Left hindlimb (tissue), 1 donor: ENCODE results near the gene RCVRN.
"Not testable (repeated sequence)": the region's sequence is repeated elsewhere in the genome, so short reads cannot be mapped to it uniquely, and the experiment has no call there.

ENCODE experiments used
- DNase-seq: peaks from one replicate; pipeline ENCODE4 v3.0.0-alpha.2; 2018

RCVRN gene

DNA sequence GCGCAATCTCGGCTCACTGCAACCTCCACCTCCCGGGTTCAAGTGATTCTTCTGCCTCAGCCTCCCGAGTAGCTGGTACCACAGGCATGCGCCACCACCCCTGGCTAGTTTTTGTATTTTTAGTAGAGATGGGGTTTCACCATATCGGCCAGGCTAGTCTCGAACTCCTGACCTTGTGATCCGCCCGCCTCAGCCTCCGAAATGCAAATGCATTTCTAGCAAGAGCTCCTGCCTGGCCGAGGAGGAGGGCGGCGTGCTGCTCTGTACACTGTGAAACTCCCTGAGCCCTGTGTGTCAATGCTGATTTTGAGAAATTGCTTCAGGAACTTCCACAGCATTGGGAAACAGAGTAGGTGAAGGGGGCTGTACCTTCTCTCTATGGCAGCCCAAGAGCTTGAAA, 16.1 kb upstream of the RCVRN start:
- not testable (repeated sequence) for DNase-seq

DNA sequence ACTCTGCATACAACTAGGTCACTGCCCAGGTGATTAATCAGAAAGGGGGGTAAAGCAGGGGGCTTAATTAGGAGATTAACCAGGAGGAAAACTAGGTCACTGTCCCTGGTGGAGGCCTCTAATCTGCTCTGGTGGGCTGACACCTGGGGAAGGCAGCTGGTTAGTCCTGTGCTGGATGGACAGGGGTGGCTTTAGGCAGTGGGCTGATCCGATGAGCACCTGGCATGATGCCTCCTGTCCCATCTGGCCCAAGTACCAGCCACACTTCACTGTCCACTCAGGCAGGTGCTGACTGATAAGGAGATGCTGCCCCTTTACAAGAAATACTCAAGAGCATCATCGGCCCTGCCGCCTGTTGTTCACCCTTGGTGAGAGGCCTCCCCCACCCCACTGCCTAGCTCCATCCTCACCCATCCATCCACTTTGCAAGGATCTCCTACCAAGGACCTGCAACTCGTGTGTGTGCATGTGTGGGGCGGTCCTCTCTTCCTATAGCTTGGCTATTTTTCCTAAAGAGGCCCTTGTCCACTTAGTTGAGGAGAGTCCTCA, 13.8 kb upstream of the RCVRN start:
- DNase-seq: no peak

DNA sequence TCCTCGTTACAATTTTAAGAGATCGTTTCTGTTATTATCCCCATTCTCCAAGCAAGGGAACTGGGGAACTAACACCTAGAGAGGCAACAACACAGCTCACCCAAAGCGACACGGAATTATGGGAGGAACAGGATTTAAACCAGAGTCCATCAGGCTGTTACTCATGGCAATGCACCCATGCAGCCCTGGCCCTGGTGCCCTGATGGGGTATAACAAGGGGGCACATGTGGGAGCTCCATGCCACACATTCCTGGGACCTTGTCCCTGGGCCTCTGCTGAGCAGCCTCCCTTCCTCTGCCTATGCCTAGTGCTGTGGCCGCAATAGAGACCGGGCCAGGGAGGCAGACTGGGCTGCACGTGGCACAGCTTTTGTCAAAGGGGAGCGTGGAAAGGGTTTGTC, 13.3 kb upstream of the RCVRN start:
- no peak for DNase-seq

DNA sequence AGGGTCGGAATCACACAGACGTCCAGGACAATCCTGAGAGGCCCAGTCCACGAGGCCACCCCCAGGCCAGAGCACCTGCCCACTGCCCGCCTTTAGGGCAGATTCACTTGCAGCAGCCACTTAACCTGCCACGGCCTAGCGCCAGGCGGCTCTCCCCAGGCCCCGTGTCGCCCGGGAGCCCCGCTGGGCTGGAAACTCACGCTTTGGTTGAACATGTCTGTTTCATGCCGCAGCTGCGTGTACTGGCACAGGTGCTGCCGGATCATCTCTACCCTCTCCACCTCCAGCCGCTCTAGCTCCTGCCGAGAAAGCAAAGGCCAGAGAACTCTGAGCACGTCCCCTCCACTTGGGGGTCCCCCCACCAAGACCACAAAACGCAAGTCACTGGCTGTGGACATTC, 12.7 kb upstream of the RCVRN start:
- DNase-seq: no peak

DNA sequence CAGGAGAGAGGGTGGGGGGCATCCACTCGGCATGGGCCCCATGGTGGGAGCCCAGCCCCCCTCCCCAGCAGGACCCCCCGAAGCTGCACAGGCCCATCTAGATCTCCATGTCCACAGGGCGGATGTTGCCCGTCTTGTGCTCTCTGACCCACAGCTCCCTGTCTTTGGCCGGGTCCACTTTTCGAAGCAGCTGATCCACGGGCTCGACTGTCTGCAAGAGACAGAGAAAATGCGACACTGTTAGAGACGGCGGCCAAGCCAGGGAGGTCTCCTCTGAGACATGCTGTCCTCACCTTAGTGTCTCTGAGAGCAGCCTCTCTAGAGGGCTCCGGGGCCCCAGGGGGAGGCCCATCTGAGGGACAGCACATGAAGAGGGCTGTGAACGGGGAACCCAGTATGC, 12.1 kb upstream of the RCVRN start:
- DNase-seq: no peak

DNA sequence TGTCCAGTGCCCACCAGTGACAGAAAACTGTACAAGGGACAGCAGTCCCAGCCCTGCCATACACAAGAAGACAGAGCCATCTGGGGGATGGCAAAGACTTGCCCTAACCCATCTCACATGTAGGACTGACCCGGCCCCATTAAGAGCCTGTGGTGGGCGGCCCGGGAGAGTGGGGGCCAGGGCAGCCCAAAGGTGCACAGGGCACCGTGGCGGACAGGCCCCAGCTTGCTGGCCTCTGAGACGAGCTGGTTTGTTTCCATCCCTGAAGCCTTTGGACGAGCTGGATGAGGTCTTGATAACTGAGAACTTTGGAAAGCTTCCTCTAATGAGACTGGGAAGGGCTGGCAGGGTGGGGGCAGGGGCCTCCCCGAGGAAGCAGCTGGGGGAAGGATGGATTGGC, 11.0 kb upstream of the RCVRN start:
- no peak for DNase-seq

DNA sequence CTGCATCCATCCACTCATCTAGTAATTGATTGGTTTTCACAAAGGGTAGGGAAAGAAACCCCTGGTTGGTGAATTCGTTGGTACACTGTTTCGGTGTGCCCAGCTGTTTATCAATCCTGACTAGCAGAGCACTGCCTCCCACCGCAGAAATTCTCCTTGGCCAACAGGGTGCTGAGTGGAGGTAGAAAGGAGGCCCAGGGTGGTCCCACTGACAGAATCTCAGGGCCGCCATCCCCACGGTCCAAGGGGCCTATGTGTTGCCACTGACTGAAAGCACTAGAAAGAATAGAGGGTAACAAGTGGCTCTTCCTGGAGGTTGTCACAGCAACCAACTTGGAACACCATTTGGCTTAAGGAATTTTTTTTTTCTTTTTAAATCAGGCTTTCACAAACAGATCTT, 8.4 kb upstream of the RCVRN start:
- no peak for DNase-seq

DNA sequence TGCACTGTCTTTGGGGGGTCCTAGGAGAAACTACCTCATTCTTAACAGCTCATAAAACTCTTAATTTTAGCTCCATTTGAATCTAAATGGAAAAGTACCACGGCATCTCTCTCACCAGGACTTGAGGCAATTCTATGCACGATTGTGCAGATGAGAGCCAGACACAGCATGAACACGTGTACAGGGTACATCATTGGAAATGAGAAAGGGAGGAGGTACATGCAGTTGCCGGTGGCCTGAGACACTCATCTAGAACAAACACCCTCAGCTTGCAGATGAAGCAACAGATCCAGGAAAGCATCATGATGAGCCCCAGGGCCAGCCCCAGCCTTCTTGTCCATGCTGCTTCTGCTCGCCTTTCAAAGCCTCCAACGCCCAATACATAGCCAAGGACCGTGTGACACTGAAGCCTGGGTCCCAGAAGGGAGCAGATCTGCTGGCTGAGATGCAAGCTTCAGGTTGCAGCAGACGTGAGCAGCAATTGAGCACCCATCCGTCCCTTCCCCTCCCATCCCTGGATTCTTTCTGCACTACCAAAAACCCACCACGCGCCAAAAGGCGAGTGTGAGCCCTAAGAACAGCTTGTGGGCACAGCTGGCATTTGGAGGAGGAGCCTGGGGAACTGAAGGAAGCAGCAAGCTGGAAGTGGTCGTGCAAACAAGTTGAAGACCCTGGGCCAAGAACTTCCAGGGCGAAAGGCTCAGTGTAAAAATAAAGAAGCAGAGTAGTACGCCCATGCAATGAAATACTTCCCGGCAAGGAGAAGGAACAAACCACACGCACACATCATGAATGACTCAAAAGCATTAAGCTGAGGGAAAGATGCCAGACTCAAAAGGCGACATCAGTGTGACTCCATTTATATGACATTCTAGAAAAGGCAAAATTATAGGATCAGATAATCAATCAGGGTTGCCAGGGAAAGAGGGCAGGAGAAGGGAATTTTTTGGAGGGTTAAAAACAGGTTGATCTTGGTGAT, 7.3 kb upstream of the RCVRN start:
- DNase-seq: no peak

DNA sequence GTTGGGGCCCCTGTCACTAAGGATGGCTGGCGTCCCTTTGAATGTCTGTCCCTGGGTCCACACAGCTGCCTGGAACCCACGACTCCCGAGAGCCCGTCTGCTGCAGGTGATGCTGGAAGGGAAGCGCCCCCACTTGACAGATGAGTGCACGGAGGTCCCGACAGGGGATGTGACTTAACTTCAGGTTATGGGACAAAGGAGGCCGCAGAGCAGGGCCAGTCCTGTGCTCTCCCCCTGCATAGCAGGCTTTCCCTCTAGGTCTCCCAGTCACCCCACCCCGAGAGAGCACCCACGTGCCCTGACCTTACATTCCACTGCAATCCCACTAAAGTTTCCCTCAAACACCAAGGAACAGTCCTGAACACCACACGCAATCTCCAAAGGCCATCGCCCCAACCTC, 6.0 kb upstream of the RCVRN start:
- no peak for DNase-seq

DNA sequence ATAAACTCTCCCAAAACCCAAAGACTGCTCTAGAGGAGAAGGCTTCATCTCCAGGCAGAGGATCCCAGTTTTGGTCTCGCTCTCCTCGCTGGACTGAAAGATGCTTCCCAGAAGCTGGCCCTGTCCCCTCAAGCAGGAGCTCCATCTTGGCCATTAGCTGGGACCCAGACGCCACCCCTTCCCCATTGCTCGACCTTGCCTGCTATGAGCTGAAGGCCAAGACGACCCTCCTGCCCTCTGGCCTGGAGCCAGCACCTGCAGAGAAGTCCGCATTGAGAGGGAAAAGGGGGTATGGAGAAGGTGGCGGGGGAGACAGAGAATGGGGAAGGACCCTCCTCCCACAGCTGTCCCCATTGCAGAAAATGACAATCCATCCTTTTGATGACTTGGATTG, 3.6 kb upstream of the RCVRN start:
- DNase-seq: no peak

DNA sequence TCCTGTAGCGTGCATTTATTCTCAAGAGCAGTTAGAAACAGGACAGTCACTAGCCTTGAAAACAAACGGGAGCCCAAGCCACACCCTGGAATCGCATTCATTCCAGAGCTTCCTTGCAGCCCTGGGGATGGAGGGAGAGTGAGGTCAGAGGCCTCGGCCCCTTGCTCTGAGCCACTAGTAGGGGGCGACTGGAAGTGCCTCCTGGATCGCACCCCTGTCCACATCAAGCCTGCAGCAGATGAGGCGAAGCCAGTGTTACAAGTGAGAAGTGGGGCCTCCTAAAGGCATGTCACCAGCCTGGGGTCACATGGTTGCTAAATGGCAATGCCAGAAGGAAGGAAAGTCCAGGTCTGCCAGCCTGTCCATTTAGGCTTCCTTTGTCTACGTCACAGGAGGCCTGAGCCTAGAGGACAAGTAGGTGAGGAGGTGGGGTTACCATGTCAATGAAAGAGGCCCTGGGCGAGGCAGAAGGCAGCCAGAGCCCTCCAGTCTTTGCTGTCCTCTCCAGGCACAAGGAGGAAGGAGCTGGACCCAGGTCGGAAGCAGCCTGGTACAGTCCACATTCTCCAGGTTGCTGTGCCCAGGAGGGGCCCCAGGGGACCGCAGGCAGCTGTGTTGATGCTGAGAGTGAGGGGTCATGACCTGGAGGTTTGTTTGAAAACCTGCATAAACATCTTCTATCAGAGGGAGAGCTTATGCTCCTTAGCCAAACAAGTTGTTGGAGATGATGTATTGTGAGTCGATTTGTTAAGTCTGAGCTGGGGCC, 3.0 kb upstream of the RCVRN start:
- DNase-seq: no peak

DNA sequence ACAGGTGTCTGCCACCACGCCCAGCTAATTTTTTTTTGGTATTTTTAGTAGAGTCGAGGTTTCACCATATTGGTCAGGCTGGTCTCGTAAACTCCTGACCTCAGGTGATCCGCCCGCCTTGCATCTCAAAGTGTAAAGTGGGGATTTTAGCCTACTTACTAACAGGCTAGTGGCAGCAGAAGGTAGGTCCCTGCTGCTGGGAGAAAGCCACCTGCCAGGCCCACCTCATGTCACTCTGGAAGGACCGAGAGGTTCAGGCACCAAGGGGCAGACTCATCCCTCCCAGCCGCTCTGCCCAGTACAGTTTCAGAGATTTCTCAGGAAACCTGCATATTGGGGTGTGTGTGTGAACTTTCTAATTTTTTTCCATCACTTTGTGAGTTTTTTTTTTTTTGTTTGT, 2.1 kb upstream of the RCVRN start:
- DNase-seq: no peak

DNA sequence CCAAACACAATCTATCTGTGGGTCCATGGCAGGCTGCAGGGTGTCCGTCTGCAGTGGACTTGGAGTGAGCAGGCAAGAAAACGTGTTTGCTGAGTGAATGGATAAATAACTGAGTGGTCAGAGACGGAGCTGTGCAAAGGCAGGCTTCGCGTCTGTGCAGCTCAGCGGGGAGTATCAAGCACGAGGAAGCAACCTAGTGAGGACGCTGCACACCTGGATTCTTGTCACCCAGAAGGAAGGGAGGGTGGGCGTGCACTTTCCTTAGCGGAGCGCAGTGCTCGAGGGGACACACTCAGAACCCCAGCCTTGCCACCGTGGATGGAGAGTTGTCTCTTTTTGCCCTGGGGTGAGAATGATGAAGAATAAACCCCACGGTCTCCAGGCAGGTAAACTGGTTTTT, 1.5 kb upstream of the RCVRN start:
- DNase-seq: no peak

DNA sequence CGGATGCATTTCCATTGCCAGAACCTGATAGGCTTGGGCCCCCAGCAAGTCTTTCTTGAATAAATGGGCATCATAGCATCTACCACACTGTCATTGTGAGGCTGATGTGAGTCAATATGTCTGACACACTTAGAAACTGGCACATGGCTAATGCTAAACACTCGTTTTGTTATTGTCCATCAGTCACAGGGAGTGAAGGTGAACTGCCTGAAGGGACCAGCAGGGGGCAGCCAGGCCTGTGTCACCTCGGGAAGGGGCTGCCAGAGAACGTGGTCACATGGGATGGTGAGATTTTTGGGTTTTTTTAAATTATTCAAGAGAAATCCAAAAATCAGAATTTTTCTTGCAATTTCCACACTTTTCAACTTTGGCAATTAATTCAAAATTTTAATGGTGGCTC, 831 bp upstream of the RCVRN start:
- no peak for DNase-seq

DNA sequence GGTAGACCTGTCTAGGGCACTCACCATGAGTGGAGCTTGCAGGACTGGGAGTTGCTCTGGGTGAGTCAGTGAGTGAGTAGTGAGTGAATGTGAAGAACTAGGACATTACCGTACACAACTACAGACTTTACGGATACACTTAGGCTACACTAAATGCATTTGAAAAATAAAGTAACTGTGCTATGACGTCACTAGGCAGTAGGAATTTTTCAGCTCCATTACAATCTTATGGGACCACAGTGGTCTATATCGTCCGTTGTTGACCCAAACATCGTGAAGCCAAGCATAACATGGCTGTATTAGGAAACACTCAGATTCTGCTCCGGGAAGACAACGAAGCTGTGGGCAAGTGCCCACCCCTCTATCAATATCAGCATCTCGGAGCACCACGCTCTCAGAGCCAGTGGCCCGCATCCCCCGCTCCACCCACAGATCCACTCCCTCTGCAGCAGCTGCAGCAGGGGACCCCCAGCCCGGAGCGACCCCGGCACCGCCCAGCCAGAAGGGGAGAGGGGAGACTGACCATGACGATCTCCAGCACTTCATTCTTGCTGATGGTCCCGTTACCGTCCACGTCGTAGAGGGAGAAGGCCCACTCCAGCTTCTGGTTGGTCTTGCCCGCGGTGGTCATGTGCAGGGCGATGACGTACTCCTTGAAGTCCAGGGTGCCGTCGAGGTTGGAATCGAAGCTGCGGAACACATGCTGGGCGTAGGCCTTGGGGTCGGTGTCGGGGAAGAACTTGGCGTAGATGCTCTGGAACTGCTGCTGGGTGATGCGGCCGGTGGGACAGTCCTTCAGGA, 594 bp downstream of the RCVRN start:
- DNase-seq: no peak

DNA sequence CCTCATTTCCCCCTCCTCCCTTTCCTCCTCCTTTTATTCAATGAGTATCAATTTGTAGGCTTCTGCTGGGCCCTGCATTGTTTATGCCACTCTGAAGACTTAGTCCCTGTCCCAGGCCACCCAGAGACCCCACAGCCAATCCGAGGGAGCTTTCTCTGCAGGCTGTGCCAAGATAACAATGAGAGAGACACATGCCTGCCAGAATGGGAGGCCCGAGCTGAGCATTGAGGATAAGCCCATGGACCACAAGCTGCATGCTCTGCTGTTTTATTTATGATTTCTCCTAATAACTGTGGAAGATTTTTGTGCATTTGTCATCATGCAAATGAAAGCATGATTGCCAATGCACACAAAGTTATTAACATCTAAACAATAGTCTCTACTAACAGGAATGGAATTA, 3.0 kb downstream of the RCVRN start:
- no peak for DNase-seq

DNA sequence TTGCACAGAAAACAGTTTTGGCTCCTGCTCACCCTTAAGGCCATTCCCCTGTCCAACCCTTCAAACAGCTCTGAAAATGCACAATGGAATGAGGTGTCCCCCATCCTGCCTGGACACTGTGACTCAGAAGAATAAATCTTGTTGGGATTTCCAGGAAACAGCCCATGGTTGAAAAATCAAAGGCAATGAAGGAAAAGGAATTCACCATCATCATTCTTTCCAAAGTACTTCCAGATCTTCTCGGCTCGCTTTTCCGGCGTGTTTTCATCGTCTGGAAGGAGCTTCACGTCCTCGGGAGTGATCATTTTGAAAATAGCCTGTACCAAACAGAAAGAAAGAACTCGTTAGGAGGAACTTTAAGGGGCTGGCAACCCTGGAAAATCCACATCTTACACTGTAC, 4.3 kb downstream of the RCVRN start:
- no peak for DNase-seq

DNA sequence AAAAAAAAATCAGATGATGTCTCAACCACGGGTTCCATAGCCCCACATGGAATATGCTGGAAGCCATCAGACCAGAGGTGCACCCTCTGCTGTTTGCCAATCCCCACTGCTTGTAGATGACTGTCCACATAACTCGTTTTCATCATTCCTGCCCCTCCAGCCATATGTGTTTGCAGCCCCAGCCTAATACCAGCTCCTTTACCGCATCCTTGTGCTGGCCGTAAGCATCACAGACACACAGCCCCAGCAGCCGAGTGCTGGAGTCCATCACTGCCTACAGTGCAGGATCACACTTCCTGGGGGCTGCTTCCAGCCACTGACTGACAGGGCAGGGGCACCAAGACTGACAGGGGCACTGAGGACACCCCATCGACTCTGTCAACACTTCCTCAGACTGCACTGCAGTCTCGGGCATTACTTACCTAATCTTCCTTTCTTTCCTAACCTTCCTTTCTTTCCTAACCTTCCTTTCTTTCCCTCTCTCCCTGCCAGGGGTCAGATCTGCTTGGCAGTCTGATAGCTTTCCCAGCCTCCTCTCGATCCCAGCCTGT, 5.0 kb downstream of the RCVRN start:
- DNase-seq: no peak

DNA sequence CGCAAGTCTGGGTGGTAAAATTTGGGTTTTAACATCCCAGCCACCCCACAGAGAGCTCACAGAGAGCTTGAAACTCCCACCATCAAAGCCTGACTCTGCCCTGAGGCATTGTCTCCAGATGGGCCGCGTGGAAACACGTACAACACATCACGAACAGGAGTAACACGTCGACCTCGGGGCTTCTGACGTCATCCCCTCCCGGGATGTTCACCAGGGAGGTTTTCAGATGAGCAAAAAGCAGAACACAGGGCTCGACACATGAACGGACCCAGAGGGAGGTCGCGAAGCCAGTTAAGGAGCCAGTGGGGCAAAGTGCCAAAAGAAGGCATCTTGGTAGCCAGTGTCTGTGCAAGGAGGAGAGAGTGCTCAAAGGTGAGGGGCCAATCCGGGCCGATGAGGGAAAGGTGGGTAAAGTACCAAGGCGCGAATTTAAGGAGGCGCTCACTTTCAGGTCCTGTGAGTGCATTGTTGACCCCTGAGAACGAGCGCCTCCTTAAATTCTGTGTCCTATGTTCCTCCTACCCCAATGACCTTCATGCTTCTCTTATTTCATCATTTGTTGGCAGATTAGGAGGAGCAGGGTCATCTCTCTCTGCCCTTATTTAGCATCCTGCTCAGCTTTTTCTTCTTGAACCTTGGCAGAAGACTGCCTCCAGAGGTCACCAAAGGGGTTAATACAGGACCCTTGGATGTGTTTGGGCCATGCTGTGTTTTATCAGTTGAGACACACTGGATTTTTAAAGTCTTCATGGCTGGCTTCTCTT, 5.6 kb downstream of the RCVRN start:
- DNase-seq: no peak

DNA sequence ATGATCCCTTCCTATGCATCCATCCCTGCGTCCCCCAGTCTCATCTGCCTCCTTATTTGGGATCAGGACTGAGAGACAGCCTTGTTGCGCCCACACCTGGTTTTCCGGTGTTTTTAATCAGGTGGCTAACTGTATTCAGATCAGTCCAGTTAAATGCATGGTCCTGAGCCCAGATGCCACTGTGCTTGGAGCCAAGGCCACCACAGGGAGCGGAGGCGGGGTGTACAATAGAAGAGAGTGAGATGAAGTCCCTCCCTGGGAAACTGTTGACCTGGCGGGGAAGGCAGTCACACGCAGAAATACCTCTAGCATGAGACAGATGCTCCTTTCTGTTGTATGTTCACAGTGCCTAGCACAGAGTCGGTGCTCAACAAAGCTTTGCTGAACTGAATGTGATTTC, 6.3 kb downstream of the RCVRN start:
- no peak for DNase-seq

DNA sequence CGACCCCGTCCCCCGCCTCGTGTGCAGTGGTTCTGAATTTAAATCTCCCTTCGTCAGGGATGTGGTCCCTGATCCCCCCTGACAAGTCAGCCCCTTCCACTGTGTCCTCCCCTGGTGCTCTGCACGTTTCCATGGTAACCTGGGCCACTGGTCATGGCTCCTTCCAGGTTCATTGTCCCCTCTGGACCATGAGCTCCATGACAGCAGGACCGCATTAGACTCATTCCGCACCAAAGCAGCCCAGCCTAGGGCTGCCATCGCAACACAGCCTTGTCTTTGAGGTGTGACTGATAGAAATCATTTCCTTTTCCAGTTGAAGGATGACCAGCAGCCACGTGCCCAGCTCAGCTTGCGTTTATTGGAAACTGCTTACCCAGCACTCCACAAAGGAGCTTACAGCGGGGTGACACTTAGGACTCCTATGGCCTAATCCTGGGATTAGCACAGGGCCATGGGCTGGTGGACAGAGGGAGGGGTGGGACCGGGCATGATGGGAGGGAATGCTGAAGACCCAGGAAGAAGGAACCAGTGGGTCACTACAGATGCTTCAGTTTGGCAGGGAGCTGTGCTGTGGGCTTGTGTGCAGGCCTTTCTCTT, 7.6 kb downstream of the RCVRN start:
- DNase-seq: no peak

DNA sequence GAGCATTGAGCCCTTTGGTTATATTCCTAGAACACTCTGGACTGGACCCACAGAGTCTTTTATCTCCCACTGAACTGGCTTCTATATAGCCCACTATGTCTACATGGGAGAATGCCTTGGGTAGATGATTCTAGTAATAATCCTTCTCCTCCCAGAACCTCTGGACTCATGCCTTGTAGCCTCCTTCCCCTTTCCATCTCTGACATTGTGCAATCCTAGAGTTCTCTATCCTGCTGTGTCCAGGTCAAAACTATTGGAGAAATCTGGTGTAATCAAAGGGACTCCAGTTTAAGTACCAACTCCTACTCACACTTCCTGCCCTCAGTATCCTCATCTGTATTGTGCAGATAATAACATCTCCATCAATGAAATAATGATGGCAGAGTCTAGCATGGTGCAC, 9.1 kb downstream of the RCVRN start:
- DNase-seq: no peak
